A673 (cell line): ENCODE results near the gene CNOT10.

ENCODE experiments used
- CTCF ChIP-seq: fragments of 300-800, 200-600 bp; sonication (generic); conservative IDR thresholded peaks from 2 replicates; pipeline ENCODE4 v1.5.1; 2017; ENCODE audit warnings: low read depth, mild to moderate bottlenecking, antibody characterized with exemption, low read length, moderate library complexity, mixed read lengths
- EZH2 ChIP-seq: fragments of 200-600 bp; sonication (generic); IDR thresholded peaks from 2 replicates; pipeline ENCODE4 v1.6.1; 2017; ENCODE audit warnings: borderline replicate concordance, low read depth, mild to moderate bottlenecking, mixed read lengths, antibody characterized with exemption, low read length; ENCODE audit not compliant: poor library complexity, severe bottlenecking

GRCh38 chr3:32820430-32820829 is 135.4 kb downstream of the CNOT10 start:
- no peak for TF ChIP-seq CTCF
- no peak for TF ChIP-seq EZH2
